ENCODE data around the gene FBXO47. TPM values are rescaled to one million over a fixed set of nuclear protein-coding genes. Genes with fewer than 3 reads are reported as not detected.

Gene FBXO47
- total and polyA plus RNA-seq, 8 donors = not detected

- H3K27ac ChIP-seq = peak overlapping the region in 1 of 2 donors; percentile 71
- intact Hi-C loops (cut with DNase I) = no loop called here
- ATAC-seq = no peak
These were observed 60.6 kb downstream of the FBXO47 start for GRCh38 chr17:38906460-38907228.

GRCh38 chr17:38905375-38905774 is 61.8 kb downstream of the FBXO47 start:
- intact Hi-C loops (cut with DNase I) = no loop called here
- DNase-seq (no peak), ATAC-seq (no peak)
- H3K27me3 ChIP-seq = no peaks in the 10 kb centered on the region
- peaks cover 0 to 58% of the 10 kb centered on the region in 2 donors for H3K36me3 ChIP-seq
- no peak for TF ChIP-seq CTCF (IDR thresholded peaks at IDR 0.05)
- H3K4me1 ChIP-seq = peaks cover 19 to 97% of the 10 kb centered on the region in 2 donors
- no peak overlapping the region for H3K27ac ChIP-seq
- H3K4me3 ChIP-seq = no peak overlapping the region
- no peaks in the 10 kb centered on the region for H3K9me3 ChIP-seq

More at GRCh38 chr17:38906460-38907228, 60.6 kb downstream of the FBXO47 start:
- Histone ChIP-seq H3K4me3 (no peak overlapping the region), H3K9me3 (no peaks in the 10 kb centered on the region), H3K4me1 (peaks cover 14 to 93% of the 10 kb centered on the region in 2 donors), H3K27me3 (no peaks in the 10 kb centered on the region), H3K36me3 (peaks cover 0 to 68% of the 10 kb centered on the region in 2 donors)
- peak in 1 of 4 donors; percentile 40 for DNase-seq
- TF ChIP-seq CTCF (IDR thresholded peaks at IDR 0.05) = no peak

GRCh38 chr17:38904892-38905291 is 62.3 kb downstream of the FBXO47 start:
- no peaks in the 10 kb centered on the region for H3K27me3 ChIP-seq
- H3K4me1 ChIP-seq = peaks cover 20 to 97% of the 10 kb centered on the region in 2 donors
- H3K36me3 ChIP-seq = peaks cover 0 to 54% of the 10 kb centered on the region in 2 donors
- no peak for TF ChIP-seq CTCF (IDR thresholded peaks at IDR 0.05)
- no peak overlapping the region for H3K27ac ChIP-seq
- DNase-seq (no peak), ATAC-seq (no peak)
- no peak overlapping the region for H3K4me3 ChIP-seq
- no peaks in the 10 kb centered on the region for H3K9me3 ChIP-seq
- intact Hi-C loops (cut with DNase I) = no loop called here

- Histone ChIP-seq H3K9me3 (no peaks in the 10 kb centered on the region), H3K4me3 (no peak overlapping the region), H3K27me3 (no peaks in the 10 kb centered on the region), H3K36me3 (peaks cover 0 to 59% of the 10 kb centered on the region in 2 donors), H3K27ac (peak overlapping the region in 1 of 2 donors; percentile 86), H3K4me1 (peaks cover 28 to 98% of the 10 kb centered on the region in 2 donors)
- intact Hi-C loops (cut with DNase I) = no loop called here
- TF ChIP-seq CTCF (IDR thresholded peaks at IDR 0.05) = no peak
- ATAC-seq (no peak), DNase-seq (no peak)
These were observed 63.8 kb downstream of the FBXO47 start for GRCh38 chr17:38903404-38903803.

GRCh38 chr17:38900978-38901656 is 66.1 kb downstream of the FBXO47 start:
- Histone ChIP-seq H3K36me3 (peaks cover 0 to 67% of the 10 kb centered on the region in 2 donors), H3K27me3 (no peaks in the 10 kb centered on the region), H3K4me3 (no peak overlapping the region), H3K9me3 (no peaks in the 10 kb centered on the region), H3K4me1 (peaks cover 30 to 98% of the 10 kb centered on the region in 2 donors), H3K27ac (peak overlapping the region; percentile 59 to 86)
- TF ChIP-seq CTCF (IDR thresholded peaks at IDR 0.05) = no peak
- ATAC-seq = peak; percentile 82
- intact Hi-C loops (cut with DNase I) = no loop called here
- peak in 1 of 4 donors; percentile 86 for DNase-seq
